COLO668 (cell line): Measurements from ENCODE around the gene ARMH2.

Experiments
- DNase-seq: peaks from one replicate; lab custom pipeline; 2025; ENCODE audit not compliant: unreplicated experiment; lab: John Stamatoyannopoulos, UW

ARMH2 gene

GRCh38 chr6:24798740-24799540 is at the start of gene ARMH2:
Gene ARMH2 (minus strand): TSS chr6:24798917. CDS start chr6:24798857, 60 bp downstream.
- no peak for DNase-seq

- DNase-seq, result no peak
Observed at GRCh38 chr6:24848461-24848860, 49.7 kb upstream of the ARMH2 start.

- DNase-seq, result no peak
Observed at GRCh38 chr6:24847402-24847801, 48.7 kb upstream of the ARMH2 start.

- no peak for DNase-seq
Observed at GRCh38 chr6:24845578-24845977, 46.9 kb upstream of the ARMH2 start.

- no peak for DNase-seq
Observed at GRCh38 chr6:24844903-24845302, 46.2 kb upstream of the ARMH2 start.

GRCh38 chr6:24844061-24844460 is 45.3 kb upstream of the ARMH2 start:
- DNase-seq, result no peak

- no peak for DNase-seq
Observed at GRCh38 chr6:24840187-24840586, 41.5 kb upstream of the ARMH2 start.

GRCh38 chr6:24838994-24839393 is 40.3 kb upstream of the ARMH2 start:
- DNase-seq, result no peak

- no peak for DNase-seq
Observed at GRCh38 chr6:24838081-24838480, 39.4 kb upstream of the ARMH2 start.

- DNase-seq, result no peak
Observed at GRCh38 chr6:24836109-24836508, 37.4 kb upstream of the ARMH2 start.

- DNase-seq, result no peak
Observed at GRCh38 chr6:24833711-24834386, 35.1 kb upstream of the ARMH2 start.

GRCh38 chr6:24832794-24833193 is 34.1 kb upstream of the ARMH2 start:
- no peak for DNase-seq

GRCh38 chr6:24831771-24832716 is 33.3 kb upstream of the ARMH2 start:
- no peak for DNase-seq

GRCh38 chr6:24829657-24830056 is 30.9 kb upstream of the ARMH2 start:
- DNase-seq, result no peak

- DNase-seq, result no peak
Observed at GRCh38 chr6:24827970-24828369, 29.3 kb upstream of the ARMH2 start.

- DNase-seq, result no peak
Observed at GRCh38 chr6:24827162-24827561, 28.4 kb upstream of the ARMH2 start.

GRCh38 chr6:24825130-24825630 is 26.5 kb upstream of the ARMH2 start:
- no peak for DNase-seq

GRCh38 chr6:24824142-24824938 is 25.6 kb upstream of the ARMH2 start:
- DNase-seq, result no peak

- DNase-seq, result no peak
Observed at GRCh38 chr6:24823185-24823584, 24.5 kb upstream of the ARMH2 start.

GRCh38 chr6:24822696-24823095 is 24.0 kb upstream of the ARMH2 start:
- no peak for DNase-seq
